Measurements from ENCODE around the gene COL6A2.
"Not testable (repeated sequence)": the region's sequence is repeated elsewhere in the genome, so short reads cannot be mapped to it uniquely, and the experiment has no call there.

The COL6A2 gene

GRCh38 chr21:46127239-46128105 is 29.6 kb downstream of the COL6A2 start:
- no peak for DNase-seq

GRCh38 chr21:46128106-46128932 is 30.4 kb downstream of the COL6A2 start:
- no peak for DNase-seq

GRCh38 chr21:46128933-46129571 is 31.1 kb downstream of the COL6A2 start:
- DNase-seq: no peak

- no peak for DNase-seq
Observed at GRCh38 chr21:46129846-46130651, 32.1 kb downstream of the COL6A2 start.

GRCh38 chr21:46130831-46131587 is 33.1 kb downstream of the COL6A2 start:
- no peak for DNase-seq

- no peak for DNase-seq
Observed at GRCh38 chr21:46131588-46131837, 33.6 kb downstream of the COL6A2 start.

- DNase-seq: no peak
Observed at GRCh38 chr21:46131838-46132651, 34.1 kb downstream of the COL6A2 start.

GRCh38 chr21:46135782-46136395 is 38.0 kb downstream of the COL6A2 start:
- DNase-seq: no peak

- no peak for DNase-seq
Observed at GRCh38 chr21:46136739-46137349, 38.9 kb downstream of the COL6A2 start.

GRCh38 chr21:46137908-46138307 is 40.0 kb downstream of the COL6A2 start:
- DNase-seq: no peak

- DNase-seq: no peak
Observed at GRCh38 chr21:46138383-46138970, 40.6 kb downstream of the COL6A2 start.

- no peak for DNase-seq
Observed at GRCh38 chr21:46139686-46140085, 41.8 kb downstream of the COL6A2 start.

GRCh38 chr21:46140352-46141003 is 42.6 kb downstream of the COL6A2 start:
- not testable (repeated sequence) for DNase-seq

- DNase-seq: no peak
Observed at GRCh38 chr21:46141767-46142581, 44.1 kb downstream of the COL6A2 start.

- DNase-seq: no peak
Observed at GRCh38 chr21:46142582-46143473, 44.9 kb downstream of the COL6A2 start.

GRCh38 chr21:46144464-46145070 is 46.7 kb downstream of the COL6A2 start:
- DNase-seq: no peak

Data from RPMI8226 (cell line).